Heart left ventricle (tissue), 16 donors: ENCODE data around the gene TECRL. TPM values are rescaled to one million over a fixed set of nuclear protein-coding genes. Genes with fewer than 3 reads are reported as not detected.

ENCODE experiments used
- ATAC-seq, 4 donors: fragments of 200-7000 bp; cut with Tn5 transposase; one replicate each; pipeline ENCODE4 v1.9.1; 2020 to 2022; ENCODE audit warnings: moderate library complexity in 4 of 4, mild to moderate bottlenecking in 3 of 4, moderate number of reproducible peaks in 1 of 4
- DNase-seq, 5 donors: peaks; one replicate each; pipeline ENCODE4 v3.0.0-alpha.2; 2020
- H3K27ac ChIP-seq, 12 donors: fragments of 200-600 bp; sonication (generic) in 4 of 12; one replicate each; pipeline versions ENCODE4 v1.5.0 to v1.8.0; 2016 to 2022; ENCODE audit warnings: mild to moderate bottlenecking in 2 of 12
- H3K27me3 ChIP-seq, 9 donors: fragments of 200-600 bp; sonication (generic) in 2 of 9; one replicate each; pipeline versions ENCODE4 v1.5.1 to v1.8.0; 2016 to 2022; ENCODE audit warnings: mild to moderate bottlenecking in 3 of 9
- H3K36me3 ChIP-seq, 9 donors: fragments of 200-600 bp; sonication (generic) in 2 of 9; one replicate each; pipeline versions ENCODE4 v1.5.0 to v1.8.0; 2018 to 2022; ENCODE audit warnings: mild to moderate bottlenecking in 2 of 9
- H3K4me1 ChIP-seq, 12 donors: fragments of 200-600 bp; sonication (generic) in 4 of 12; one replicate each; pipeline versions ENCODE4 v1.5.0 to v1.8.0; 2016 to 2022; ENCODE audit warnings: mild to moderate bottlenecking in 3 of 12
- H3K4me3 ChIP-seq, 12 donors: fragments of 200-600 bp; sonication (generic) in 4 of 12; one replicate each; pipeline versions ENCODE4 v1.5.0 to v1.8.0; 2017 to 2022; ENCODE audit warnings: mild to moderate bottlenecking in 9 of 12, moderate library complexity in 4 of 12
- H3K9me3 ChIP-seq, 12 donors: fragments of 200-600 bp; sonication (generic) in 4 of 12; one replicate each; pipeline versions ENCODE4 v1.5.0 to v1.8.0; 2016 to 2022; ENCODE audit warnings: mild to moderate bottlenecking in 1 of 12
- POLR2A ChIP-seq, 2 donors: fragments of 450-650 bp; IDR thresholded peaks; one replicate each; pipeline ENCODE4 v1.6.1; 2017; ENCODE audit warnings: antibody characterized with exemption in 2 of 2, mild to moderate bottlenecking in 2 of 2, moderate library complexity in 2 of 2
- WGBS, 4 donors: extraction: QIAGEN DNeasy Blood & Tissue Kit in 2 of 4; methylation state at CpG; one replicate each; pipeline versions ENCODE4 v1.1.5 to v1.1.7; 2013 to 2018; 5-methylcytosine and 5-hydroxymethylcytosine counted together
- intact Hi-C, 10 donors: fragments of 100-400 bp; cut with DNase I; formaldehyde crosslinking; loops; one replicate each; pipeline versions ENCODE4 v1.11.1 to v1.14.2; 2022
- polyA plus RNA-seq, 2 donors: library from polyadenylated mRNA; stranded (reverse); fragments of 200-250 nt; gene quantifications; one replicate each; pipeline ENCODE4 v1.2.3, GENCODE V29; 2013
- total RNA-seq, 9 donors: library from RNA; depleted of rRNA in 2 of 9; stranded (reverse); fragments of >200 nt in 2 of 9; fragmentation: NEBNext Ultra II Directional in 3 of 9; extraction: Animal tissue kit (Norgen Biotek cat#: 25700) in 3 of 9; gene quantifications; one replicate each; pipeline versions ENCODE4 v1.1.0 to v1.2.4, GENCODE V29; 2016 to 2023
- TF ChIP-seq, protein P1 (sequence below), 12 donors: fragments of 200-600 bp; sonication (generic) in 4 of 12; IDR thresholded peaks; one replicate each; pipeline versions ENCODE4 v1.5.0 to v1.8.0; 2018 to 2022; ENCODE audit warnings: antibody characterized with exemption in 12 of 12, mild to moderate bottlenecking in 5 of 12
- donor health status: ischemic (EF 13 %, LVEDD 7.1; RV severe dilation, severe dysfunction).
- donor health status: healthy with polysubstance abuse.
- donor health status: DM: no; HTN: yes; CAD: no.
- donor health status: DM: no; HTN: no; CAD: no.
- donor health status: ischemic (EF 25% LVEDD 6.9; RV normal size, moderate dysfunction).
- donor health status: ischemic (EF 25% LVEDD 5.7; RV mildly dilated, moderate dysfunction).
- donor health status: healthy.
- donor health status: DM: yes; HTN: yes; CAD: no.
- donor health status: ischemic (EF 35%, LVEDD 5.7; RV mildly dilated, moderate dysfunction).
- donor health status: nonischemic (EF 11% LVEDD 7.7; RV severe dilation, severe dysfunction).
- donor health status: DM: yes; HTN: yes; CAD: no.
- donor health status: PGD.
- donor health status: ischemic (EF 29% LVEDD 5.4; RV normal size, mild dysfunction).
- donor health status: nonischemic (EF 23%, LVEDD 6.1; RV moderate dilation, normal function).

TECRL gene
- total and polyA plus RNA-seq, 11 donors, result 353 to 1,384 (median 926) TPM

GRCh38 chr4:64230709-64231310 lies 178.4 kb downstream of the TECRL start:
- Histone ChIP-seq H3K9me3 (peaks cover 0 to 88% (median 47%) of the 10 kb centered on the region in 12 donors), H3K36me3 (no peaks in the 10 kb centered on the region), H3K27me3 (no peaks in the 10 kb centered on the region), H3K4me1 (no peaks in the 10 kb centered on the region), H3K4me3 (no peak overlapping the region), H3K27ac (no peak overlapping the region)
- intact Hi-C loops, result no loop called here
- ATAC-seq (no peak), DNase-seq (no peak)
- 73 to 78% (median 77%) methylated on average over 3 of the region's 3 CpGs for WGBS, 4 donors
- TF ChIP-seq, protein P1, sequence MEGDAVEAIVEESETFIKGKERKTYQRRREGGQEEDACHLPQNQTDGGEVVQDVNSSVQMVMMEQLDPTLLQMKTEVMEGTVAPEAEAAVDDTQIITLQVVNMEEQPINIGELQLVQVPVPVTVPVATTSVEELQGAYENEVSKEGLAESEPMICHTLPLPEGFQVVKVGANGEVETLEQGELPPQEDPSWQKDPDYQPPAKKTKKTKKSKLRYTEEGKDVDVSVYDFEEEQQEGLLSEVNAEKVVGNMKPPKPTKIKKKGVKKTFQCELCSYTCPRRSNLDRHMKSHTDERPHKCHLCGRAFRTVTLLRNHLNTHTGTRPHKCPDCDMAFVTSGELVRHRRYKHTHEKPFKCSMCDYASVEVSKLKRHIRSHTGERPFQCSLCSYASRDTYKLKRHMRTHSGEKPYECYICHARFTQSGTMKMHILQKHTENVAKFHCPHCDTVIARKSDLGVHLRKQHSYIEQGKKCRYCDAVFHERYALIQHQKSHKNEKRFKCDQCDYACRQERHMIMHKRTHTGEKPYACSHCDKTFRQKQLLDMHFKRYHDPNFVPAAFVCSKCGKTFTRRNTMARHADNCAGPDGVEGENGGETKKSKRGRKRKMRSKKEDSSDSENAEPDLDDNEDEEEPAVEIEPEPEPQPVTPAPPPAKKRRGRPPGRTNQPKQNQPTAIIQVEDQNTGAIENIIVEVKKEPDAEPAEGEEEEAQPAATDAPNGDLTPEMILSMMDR (IDR thresholded peaks at IDR 0.05), result no peak
- no peak for TF ChIP-seq POLR2A (IDR thresholded peaks at IDR 0.05)
